Heart left ventricle (tissue), 16 donors: ENCODE measurements around the gene LRRC28. TPM values are rescaled to one million over a fixed set of nuclear protein-coding genes. Genes with fewer than 3 reads are reported as not detected.

Source experiments
- ATAC-seq, 4 donors: fragments of 200-7000 bp; cut with Tn5 transposase; one replicate each; pipeline ENCODE4 v1.9.1; 2020 to 2022; ENCODE audit warnings: moderate library complexity in 4 of 4, mild to moderate bottlenecking in 3 of 4, moderate number of reproducible peaks in 1 of 4
- DNase-seq, 5 donors: peaks; one replicate each; pipeline ENCODE4 v3.0.0-alpha.2; 2020
- H3K27ac ChIP-seq, 12 donors: fragments of 200-600 bp; sonication (generic) in 4 of 12; one replicate each; pipeline versions ENCODE4 v1.5.0 to v1.8.0; 2016 to 2022; ENCODE audit warnings: mild to moderate bottlenecking in 2 of 12
- H3K27me3 ChIP-seq, 9 donors: fragments of 200-600 bp; sonication (generic) in 2 of 9; one replicate each; pipeline versions ENCODE4 v1.5.1 to v1.8.0; 2016 to 2022; ENCODE audit warnings: mild to moderate bottlenecking in 3 of 9
- H3K36me3 ChIP-seq, 9 donors: fragments of 200-600 bp; sonication (generic) in 2 of 9; one replicate each; pipeline versions ENCODE4 v1.5.0 to v1.8.0; 2018 to 2022; ENCODE audit warnings: mild to moderate bottlenecking in 2 of 9
- H3K4me1 ChIP-seq, 12 donors: fragments of 200-600 bp; sonication (generic) in 4 of 12; one replicate each; pipeline versions ENCODE4 v1.5.0 to v1.8.0; 2016 to 2022; ENCODE audit warnings: mild to moderate bottlenecking in 3 of 12
- H3K4me3 ChIP-seq, 12 donors: fragments of 200-600 bp; sonication (generic) in 4 of 12; one replicate each; pipeline versions ENCODE4 v1.5.0 to v1.8.0; 2017 to 2022; ENCODE audit warnings: mild to moderate bottlenecking in 9 of 12, moderate library complexity in 4 of 12
- H3K9me3 ChIP-seq, 12 donors: fragments of 200-600 bp; sonication (generic) in 4 of 12; one replicate each; pipeline versions ENCODE4 v1.5.0 to v1.8.0; 2016 to 2022; ENCODE audit warnings: mild to moderate bottlenecking in 1 of 12
- CTCF ChIP-seq, 12 donors: fragments of 200-600 bp; sonication (generic) in 4 of 12; IDR thresholded peaks; one replicate each; pipeline versions ENCODE4 v1.5.0 to v1.8.0; 2018 to 2022; ENCODE audit warnings: antibody characterized with exemption in 12 of 12, mild to moderate bottlenecking in 5 of 12
- POLR2A ChIP-seq, 2 donors: fragments of 450-650 bp; IDR thresholded peaks; one replicate each; pipeline ENCODE4 v1.6.1; 2017; ENCODE audit warnings: antibody characterized with exemption in 2 of 2, mild to moderate bottlenecking in 2 of 2, moderate library complexity in 2 of 2
- WGBS, 4 donors: extraction: QIAGEN DNeasy Blood & Tissue Kit in 2 of 4; methylation state at CpG; one replicate each; pipeline versions ENCODE4 v1.1.5 to v1.1.7; 2013 to 2018; 5-methylcytosine and 5-hydroxymethylcytosine counted together
- intact Hi-C, 10 donors: fragments of 100-400 bp; cut with DNase I; formaldehyde crosslinking; loops; one replicate each; pipeline versions ENCODE4 v1.11.1 to v1.14.2; 2022
- polyA plus RNA-seq, 2 donors: library from polyadenylated mRNA; stranded (reverse); fragments of 200-250 nt; gene quantifications; one replicate each; pipeline ENCODE4 v1.2.3, GENCODE V29; 2013
- total RNA-seq, 9 donors: library from RNA; depleted of rRNA in 2 of 9; stranded (reverse); fragments of >200 nt in 2 of 9; fragmentation: NEBNext Ultra II Directional in 3 of 9; extraction: Animal tissue kit (Norgen Biotek cat#: 25700) in 3 of 9; gene quantifications; one replicate each; pipeline versions ENCODE4 v1.1.0 to v1.2.4, GENCODE V29; 2016 to 2023
- donor health status: ischemic (EF 13 %, LVEDD 7.1; RV severe dilation, severe dysfunction).
- donor health status: healthy with polysubstance abuse.
- donor health status: DM: no; HTN: yes; CAD: no.
- donor health status: DM: no; HTN: no; CAD: no.
- donor health status: ischemic (EF 25% LVEDD 6.9; RV normal size, moderate dysfunction).
- donor health status: ischemic (EF 25% LVEDD 5.7; RV mildly dilated, moderate dysfunction).
- donor health status: healthy.
- donor health status: DM: yes; HTN: yes; CAD: no.
- donor health status: ischemic (EF 35%, LVEDD 5.7; RV mildly dilated, moderate dysfunction).
- donor health status: nonischemic (EF 11% LVEDD 7.7; RV severe dilation, severe dysfunction).
- donor health status: DM: yes; HTN: yes; CAD: no.
- donor health status: PGD.
- donor health status: ischemic (EF 29% LVEDD 5.4; RV normal size, mild dysfunction).
- donor health status: nonischemic (EF 23%, LVEDD 6.1; RV moderate dilation, normal function).

Gene LRRC28
- total and polyA plus RNA-seq, 11 donors, result 5.1 to 28.6 (median 20.1) TPM

DNA sequence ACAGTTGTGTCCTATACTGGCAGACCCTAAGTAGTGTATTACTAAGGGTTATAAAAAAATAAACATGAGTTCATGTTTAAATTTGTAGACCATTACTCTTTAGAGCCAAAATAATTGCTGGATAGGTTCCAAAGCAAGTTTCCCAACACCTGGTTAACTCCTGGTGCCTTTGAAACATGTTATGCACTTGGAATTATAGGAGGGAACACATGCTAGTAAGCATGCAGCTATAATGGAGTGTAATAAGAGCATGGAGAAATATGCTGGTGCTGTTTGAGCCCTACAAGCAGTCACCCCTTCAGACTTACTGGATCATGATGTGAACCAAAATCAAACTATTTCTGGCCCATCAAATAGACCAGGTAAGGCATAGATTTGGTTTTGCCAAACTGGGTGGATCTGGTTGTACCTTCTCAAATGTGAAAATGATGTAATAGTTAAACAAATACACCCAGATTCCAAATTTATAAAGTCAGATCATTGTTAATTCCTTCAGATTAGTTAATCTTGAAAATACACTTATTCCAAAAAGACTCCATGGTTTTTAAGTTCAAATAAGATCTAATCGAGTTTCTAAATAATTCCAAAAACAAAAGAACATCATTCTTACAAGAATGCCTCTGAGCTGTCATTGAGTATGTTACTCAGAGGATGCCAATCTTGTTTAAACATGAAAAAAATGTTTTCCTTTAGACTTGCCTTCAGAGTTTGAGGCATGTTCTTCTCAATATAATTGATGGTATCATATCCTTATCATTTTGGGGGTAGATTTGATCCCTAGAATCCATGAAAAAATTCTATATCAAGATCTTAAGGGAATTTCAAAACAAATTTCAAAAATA lies 69.3 kb downstream of the LRRC28 start:
- Histone ChIP-seq H3K27me3 (no peaks in the 10 kb centered on the region), H3K36me3 (no peaks in the 10 kb centered on the region), H3K4me3 (no peak overlapping the region), H3K9me3 (no peaks in the 10 kb centered on the region), H3K4me1 (peaks cover 0 to 19% (median 10%) of the 10 kb centered on the region in 12 donors), H3K27ac (no peak overlapping the region)
- no peak for ATAC-seq
- DNase-seq, result no peak
- intact Hi-C loops, result no loop called here
- 65 to 81% (median 72%) methylated on average over 1 of the region's 1 CpG for WGBS, 4 donors
- TF ChIP-seq POLR2A (IDR thresholded peaks at IDR 0.05) (no peak), CTCF (IDR thresholded peaks at IDR 0.05) (no peak)

GRCh38 chr15:99321468-99321867 lies 70.2 kb downstream of the LRRC28 start:
- Histone ChIP-seq H3K36me3 (no peaks in the 10 kb centered on the region), H3K4me1 (peaks cover 0 to 23% (median 10%) of the 10 kb centered on the region in 12 donors), H3K27me3 (no peaks in the 10 kb centered on the region), H3K27ac (no peak overlapping the region), H3K4me3 (no peak overlapping the region), H3K9me3 (no peaks in the 10 kb centered on the region)
- DNase-seq, result no peak
- intact Hi-C loops, result no loop called here
- TF ChIP-seq POLR2A (IDR thresholded peaks at IDR 0.05) (no peak), CTCF (IDR thresholded peaks at IDR 0.05) (no peak)
- no peak for ATAC-seq
- WGBS, 4 donors, result 95 to 100% (median 97%) methylated on average over 1 of the region's 1 CpG

GRCh38 chr15:99322643-99323405 lies 71.5 kb downstream of the LRRC28 start:
- Histone ChIP-seq H3K9me3 (no peaks in the 10 kb centered on the region), H3K4me3 (no peak overlapping the region), H3K4me1 (peaks cover 0 to 24% (median 10%) of the 10 kb centered on the region in 12 donors), H3K36me3 (no peaks in the 10 kb centered on the region), H3K27ac (no peak overlapping the region), H3K27me3 (no peaks in the 10 kb centered on the region)
- 68 to 78% (median 76%) methylated on average over 2 of the region's 2 CpGs for WGBS, 4 donors
- intact Hi-C loops, result no loop called here
- TF ChIP-seq POLR2A (IDR thresholded peaks at IDR 0.05) (no peak), CTCF (IDR thresholded peaks at IDR 0.05) (no peak)
- DNase-seq (no peak), ATAC-seq (no peak)

DNA sequence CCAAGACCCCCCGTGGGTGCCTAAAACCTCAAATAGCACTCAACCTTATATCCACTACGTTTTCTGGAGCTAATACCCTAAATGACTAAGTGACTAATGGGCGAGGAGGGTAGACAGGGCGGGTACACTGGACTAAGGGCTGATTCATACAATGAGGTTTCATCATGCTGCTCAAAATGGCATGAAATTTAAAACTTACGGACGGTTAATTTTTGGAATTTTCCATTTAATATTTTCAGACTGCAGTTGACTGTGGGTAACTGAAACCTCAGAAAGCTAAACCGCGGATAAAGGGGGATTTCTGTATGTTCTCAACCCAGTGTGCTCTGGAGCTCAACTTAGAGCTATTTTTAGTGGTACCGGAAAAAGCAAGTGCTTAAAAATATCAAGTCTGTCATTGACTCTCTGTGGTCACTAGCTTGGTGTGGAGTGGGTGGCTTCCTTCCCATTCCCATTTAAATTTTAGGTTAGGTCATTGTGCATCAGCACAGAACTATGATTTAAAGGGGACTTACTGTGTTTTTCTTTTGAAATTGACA lies 72.9 kb downstream of the LRRC28 start:
- intact Hi-C loops, result no loop called here
- Histone ChIP-seq H3K27ac (peak overlapping the region in 11 of 12 donors; percentile 5 to 62 (median 47)), H3K27me3 (no peaks in the 10 kb centered on the region), H3K36me3 (no peaks in the 10 kb centered on the region), H3K4me3 (peak overlapping the region in 1 of 12 donors; percentile 10), H3K9me3 (no peaks in the 10 kb centered on the region), H3K4me1 (peaks cover 0 to 24% (median 10%) of the 10 kb centered on the region in 12 donors)
- WGBS, 4 donors, result 40 to 51% (median 41%) methylated on average over 9 of the region's 9 CpGs
- TF ChIP-seq POLR2A (IDR thresholded peaks at IDR 0.05) (peak in 1 of 2 donors; percentile 24), CTCF (IDR thresholded peaks at IDR 0.05) (no peak)
- ATAC-seq (peak; percentile 88 to 94 (median 92)), DNase-seq (peak in 2 of 5 donors; percentile 23 to 34)
